ENCODE results near the gene PRKCE.

PRKCE gene

DNA sequence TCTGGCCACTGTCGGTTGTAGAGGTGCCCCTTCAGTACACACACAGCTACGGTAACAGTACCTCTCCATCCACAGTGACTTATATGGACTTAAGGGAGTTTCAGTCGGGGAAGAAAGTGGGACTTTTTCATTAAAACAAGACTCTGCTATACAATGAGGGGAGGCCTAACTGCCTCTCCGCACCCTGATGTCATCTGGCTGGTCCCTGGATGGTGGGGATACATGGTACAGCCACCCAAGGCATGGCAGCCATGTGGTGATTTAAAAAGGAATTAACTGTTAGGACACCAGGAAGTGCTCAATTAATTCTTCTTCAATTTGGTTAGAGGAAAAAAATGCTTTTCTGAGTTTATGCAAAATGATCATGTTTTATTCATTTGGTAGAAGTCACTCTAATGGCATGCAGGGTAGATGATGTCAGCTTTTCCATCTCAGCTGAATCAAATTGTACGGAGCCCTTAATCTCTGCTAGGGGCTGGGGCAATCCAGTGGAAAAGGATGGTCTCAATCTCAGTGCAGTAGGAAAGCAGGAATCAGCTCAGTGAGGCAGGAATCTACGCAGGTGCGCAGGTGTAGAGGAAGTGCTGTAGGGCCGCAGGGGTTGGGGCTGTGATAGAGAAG, 243.9 kb downstream of the PRKCE start:
- H3K4me3 ChIP-seq (ENCODE audit: control insufficient read depth, low read depth, low read length), result no peak overlapping the region
- TF ChIP-seq, protein P1, sequence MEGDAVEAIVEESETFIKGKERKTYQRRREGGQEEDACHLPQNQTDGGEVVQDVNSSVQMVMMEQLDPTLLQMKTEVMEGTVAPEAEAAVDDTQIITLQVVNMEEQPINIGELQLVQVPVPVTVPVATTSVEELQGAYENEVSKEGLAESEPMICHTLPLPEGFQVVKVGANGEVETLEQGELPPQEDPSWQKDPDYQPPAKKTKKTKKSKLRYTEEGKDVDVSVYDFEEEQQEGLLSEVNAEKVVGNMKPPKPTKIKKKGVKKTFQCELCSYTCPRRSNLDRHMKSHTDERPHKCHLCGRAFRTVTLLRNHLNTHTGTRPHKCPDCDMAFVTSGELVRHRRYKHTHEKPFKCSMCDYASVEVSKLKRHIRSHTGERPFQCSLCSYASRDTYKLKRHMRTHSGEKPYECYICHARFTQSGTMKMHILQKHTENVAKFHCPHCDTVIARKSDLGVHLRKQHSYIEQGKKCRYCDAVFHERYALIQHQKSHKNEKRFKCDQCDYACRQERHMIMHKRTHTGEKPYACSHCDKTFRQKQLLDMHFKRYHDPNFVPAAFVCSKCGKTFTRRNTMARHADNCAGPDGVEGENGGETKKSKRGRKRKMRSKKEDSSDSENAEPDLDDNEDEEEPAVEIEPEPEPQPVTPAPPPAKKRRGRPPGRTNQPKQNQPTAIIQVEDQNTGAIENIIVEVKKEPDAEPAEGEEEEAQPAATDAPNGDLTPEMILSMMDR (conservative IDR thresholded peaks at IDR 0.05; ENCODE audit: control insufficient read depth, insufficient read depth, low read depth, low read length), result no peak
- DNase-seq (ENCODE audit: low read depth), result peak; percentile 75

GRCh38 chr2:45896311-45896710, 244.8 kb downstream of the PRKCE start:
- H3K4me3 ChIP-seq (ENCODE audit: control insufficient read depth, low read depth, low read length), result no peak overlapping the region
- DNase-seq (ENCODE audit: low read depth), result no peak
- TF ChIP-seq, protein P1 (conservative IDR thresholded peaks at IDR 0.05; ENCODE audit: control insufficient read depth, insufficient read depth, low read depth, low read length), result no peak

GRCh38 chr2:45897842-45898241, 246.4 kb downstream of the PRKCE start:
- H3K4me3 ChIP-seq (ENCODE audit: control insufficient read depth, low read depth, low read length), result no peak overlapping the region
- TF ChIP-seq, protein P1 (conservative IDR thresholded peaks at IDR 0.05; ENCODE audit: control insufficient read depth, insufficient read depth, low read depth, low read length), result no peak
- DNase-seq (ENCODE audit: low read depth), result no peak

DNA sequence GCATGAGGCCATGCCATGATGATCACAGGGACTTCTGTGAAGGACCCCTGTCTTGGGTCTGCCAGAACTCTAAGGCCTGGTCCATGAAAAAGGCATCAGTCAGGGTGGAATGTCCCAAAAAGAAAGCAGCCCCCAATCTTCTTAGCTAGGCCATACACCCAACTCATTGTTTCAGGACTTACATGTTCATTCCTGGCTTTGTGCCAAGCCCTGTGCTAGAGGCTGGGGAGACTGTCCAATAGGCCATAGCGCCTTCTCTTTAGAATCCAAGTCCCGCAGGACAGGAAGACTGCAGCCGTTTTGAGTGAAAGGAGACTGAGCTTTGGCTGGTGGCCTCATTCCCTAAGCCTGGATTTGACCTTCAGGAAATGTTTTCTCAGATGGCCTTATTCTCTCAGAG, 247.3 kb downstream of the PRKCE start:
- TF ChIP-seq, protein P1 (conservative IDR thresholded peaks at IDR 0.05; ENCODE audit: control insufficient read depth, insufficient read depth, low read depth, low read length), result no peak
- no peak overlapping the region for H3K4me3 ChIP-seq (ENCODE audit: control insufficient read depth, low read depth, low read length)
- DNase-seq (ENCODE audit: low read depth), result no peak

GRCh38 chr2:45899926-45900325, 248.5 kb downstream of the PRKCE start:
- TF ChIP-seq, protein P1 (conservative IDR thresholded peaks at IDR 0.05; ENCODE audit: control insufficient read depth, insufficient read depth, low read depth, low read length), result no peak
- no peak for DNase-seq (ENCODE audit: low read depth)
- H3K4me3 ChIP-seq (ENCODE audit: control insufficient read depth, low read depth, low read length), result no peak overlapping the region

- DNase-seq (ENCODE audit: low read depth), result no peak
- TF ChIP-seq, protein P1 (conservative IDR thresholded peaks at IDR 0.05; ENCODE audit: control insufficient read depth, insufficient read depth, low read depth, low read length), result no peak
- no peak overlapping the region for H3K4me3 ChIP-seq (ENCODE audit: control insufficient read depth, low read depth, low read length)
Measured at GRCh38 chr2:45901468-45902032, 250.1 kb downstream of the PRKCE start.
